ENCODE measurements around the gene MAPK8.

GRCh38 chr10:48474765-48475365 lies 168.4 kb downstream of the MAPK8 start:
- TF ChIP-seq CTCF (IDR thresholded peaks at IDR 0.05): no peak
- TF ChIP-seq EP300 (IDR thresholded peaks at IDR 0.05; ENCODE audit: low read depth): no peak
- no peak for TF ChIP-seq POLR2A (IDR thresholded peaks at IDR 0.05)
- TF ChIP-seq POLR2AphosphoS5 (IDR thresholded peaks at IDR 0.05): no peak

Data from transverse colon (tissue), 4 donors.